HG03432 (cell line): ENCODE measurements around the gene SMIM30.
"Not testable (repeated sequence)": the region's sequence is repeated elsewhere in the genome, so short reads cannot be mapped to it uniquely, and the experiment has no call there.

ENCODE experiments used
- ATAC-seq: cut with Tn5 transposase; IDR thresholded peaks from one replicate; pipeline ENCODE4 v1.9.1; 2021; ENCODE audit warnings: mild to moderate bottlenecking, moderate library complexity; ENCODE audit not compliant: unreplicated experiment

The SMIM30 gene, protein sequence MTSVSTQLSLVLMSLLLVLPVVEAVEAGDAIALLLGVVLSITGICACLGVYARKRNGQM

GRCh38 chr7:113118074-113118959, at the start of gene SMIM30:
Gene SMIM30 (minus strand): TSS chr7:113118554. CDS start chr7:113117578, 976 bp downstream.
- peak; percentile 99 for ATAC-seq

DNA sequence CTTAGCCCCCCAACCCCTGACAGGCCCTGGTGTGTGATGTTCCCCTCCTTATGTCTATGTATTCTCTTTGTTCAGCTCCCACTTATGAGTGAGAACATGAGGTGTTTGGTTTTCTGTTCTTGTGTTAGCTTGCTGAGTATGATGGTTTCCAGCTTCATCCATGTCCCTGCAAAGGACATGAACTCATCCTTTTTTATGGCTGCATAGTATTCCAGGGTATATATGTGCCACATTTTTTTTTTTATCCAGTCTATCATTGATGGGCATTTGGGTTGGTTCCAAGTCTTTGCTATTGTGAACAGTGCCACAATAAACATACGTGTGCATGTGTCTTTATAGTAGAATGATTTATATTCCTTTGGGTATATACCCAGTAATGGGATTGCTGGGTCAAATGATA, 47.8 kb upstream of the SMIM30 start:
- not testable (repeated sequence) for ATAC-seq

GRCh38 chr7:113161050-113161449, 42.7 kb upstream of the SMIM30 start:
- no peak for ATAC-seq

DNA sequence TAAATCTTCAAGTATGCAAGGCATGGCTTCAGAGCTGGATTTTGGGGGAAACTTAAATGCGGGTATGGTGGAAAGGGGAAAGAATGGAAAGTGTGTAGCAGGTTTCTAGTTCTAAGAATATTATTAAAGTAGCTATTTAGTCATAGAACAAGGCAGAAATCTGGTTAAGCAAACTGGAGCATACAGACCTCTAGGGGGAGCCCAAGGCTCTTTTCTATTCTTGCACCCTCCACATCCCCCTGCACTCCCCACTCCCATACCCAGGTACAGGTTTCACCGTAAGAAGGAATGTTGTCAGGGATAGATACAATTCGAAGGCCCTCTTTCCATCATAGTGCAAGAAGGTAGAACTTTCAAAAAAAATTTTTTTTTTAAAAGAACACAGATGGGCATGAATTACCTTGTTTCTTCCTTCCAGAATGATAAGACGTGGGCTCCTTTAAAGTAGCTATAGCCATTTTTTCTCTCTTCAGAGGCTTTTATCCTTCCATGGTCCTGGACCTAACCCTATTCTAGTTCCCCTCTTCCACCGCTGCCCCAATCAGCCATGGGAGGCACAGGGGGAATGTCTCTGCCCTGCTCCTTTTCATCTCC, 41.5 kb upstream of the SMIM30 start:
- ATAC-seq, result peak; percentile 86

DNA sequence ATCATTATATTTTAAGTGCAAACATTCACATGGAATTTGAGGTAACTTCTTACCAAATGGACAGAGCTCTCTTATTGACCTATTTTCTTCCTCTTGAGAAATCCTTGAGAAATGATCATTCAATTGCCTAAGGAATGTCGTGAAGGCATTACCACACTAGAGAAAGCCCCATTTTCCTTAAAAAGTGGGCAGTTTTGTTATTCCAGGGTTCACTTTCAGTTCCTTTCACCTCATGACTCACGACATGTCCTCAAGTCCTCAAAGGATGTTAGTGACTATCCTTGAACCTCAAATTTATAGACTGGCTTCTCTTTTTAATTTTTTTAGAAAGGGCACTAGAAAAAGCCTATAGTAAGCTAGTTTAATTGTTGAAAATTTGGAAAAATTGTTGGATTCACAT, 40.4 kb upstream of the SMIM30 start:
- no peak for ATAC-seq

GRCh38 chr7:113154117-113154516, 35.8 kb upstream of the SMIM30 start:
- no peak for ATAC-seq

DNA sequence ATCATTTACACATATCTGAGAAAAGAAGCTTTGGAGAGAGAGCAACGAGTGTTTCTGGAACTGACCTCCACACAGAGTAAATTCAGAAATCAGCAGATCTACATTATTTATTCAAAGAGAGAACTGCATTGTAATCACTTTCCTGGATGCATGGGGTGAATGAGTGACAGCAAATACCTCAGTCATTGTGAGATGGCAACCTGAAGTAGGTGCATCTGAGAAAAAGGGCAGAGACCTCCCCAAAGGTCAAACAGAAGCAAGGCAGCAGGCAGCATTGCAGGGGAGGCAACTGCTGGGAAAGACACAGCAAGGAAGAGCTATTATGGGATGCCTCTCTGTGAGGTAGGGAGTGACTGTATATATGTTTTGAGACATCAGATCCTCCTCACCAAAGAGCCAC, 26.5 kb upstream of the SMIM30 start:
- ATAC-seq, result no peak

DNA sequence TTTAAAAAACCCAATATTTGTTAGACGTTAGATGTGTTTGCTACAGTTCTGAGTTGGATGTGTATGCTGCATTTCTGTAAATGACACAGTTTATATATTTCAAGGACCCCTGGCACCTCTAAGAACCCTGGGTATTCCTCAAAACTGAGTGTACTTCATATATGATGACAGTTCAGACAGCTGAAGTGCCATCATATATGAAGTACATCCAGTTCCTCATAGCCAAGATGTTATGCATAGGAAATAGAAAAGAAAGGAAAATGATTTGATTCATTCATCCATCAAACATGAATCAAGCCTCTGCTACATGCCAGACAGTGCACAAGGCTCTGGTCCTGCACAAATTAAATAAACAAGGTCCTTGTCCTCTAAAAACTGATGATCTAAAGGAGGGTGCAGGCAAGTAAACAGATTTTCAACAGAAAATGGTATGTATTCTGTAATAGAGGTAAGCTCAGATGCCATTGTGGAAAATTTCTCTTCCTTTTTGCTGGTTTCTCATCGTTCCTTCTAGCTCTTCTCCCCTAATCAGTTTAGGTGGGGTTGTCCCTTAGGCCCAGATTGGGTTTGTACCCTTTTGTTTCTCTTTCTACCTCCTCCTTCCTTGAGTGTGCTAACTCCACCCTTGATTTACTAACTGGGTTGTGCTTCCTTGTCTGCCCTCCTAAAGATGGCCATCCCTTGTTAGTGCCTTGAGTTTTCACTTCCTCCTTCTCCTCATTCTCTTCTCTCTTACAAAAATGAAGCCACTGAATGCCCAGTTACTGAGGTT, 25.3 kb upstream of the SMIM30 start:
- peak; percentile 66 for ATAC-seq

DNA sequence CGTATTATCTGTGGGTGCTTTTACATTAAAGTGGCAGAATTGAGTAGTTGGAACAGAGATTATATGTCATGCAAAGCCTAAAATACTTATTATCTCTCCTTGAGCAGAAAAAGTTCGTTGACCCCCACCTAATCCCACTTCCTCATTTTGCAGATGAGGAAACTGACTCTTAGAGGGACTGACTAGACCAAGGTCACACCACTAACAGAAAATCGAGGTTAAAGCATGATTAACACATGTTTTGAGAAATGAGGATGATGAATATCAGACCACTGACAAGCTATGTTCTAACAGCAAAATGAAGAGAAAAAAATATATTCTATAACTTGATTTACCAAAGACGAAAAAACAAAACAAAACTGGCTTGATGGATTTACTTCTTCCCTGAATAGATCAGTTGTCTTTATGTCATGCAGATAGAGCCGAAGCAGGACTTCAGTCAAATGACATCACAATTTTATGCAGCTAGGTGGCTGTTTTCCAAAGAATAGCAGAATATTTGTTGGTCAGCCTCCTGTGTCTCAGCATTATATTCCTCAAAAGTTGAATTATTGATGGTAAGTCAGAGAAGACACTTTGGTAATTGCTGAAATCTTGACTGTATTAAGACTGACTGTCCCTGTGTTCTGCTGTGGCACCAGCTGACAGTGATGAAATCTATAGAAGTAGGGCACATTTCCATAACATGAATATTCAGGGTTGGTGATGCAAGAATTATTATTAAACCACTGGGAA, 24.2 kb upstream of the SMIM30 start:
- peak; percentile 71 for ATAC-seq

GRCh38 chr7:113141803-113142202, 23.4 kb upstream of the SMIM30 start:
- ATAC-seq, result peak; percentile 4

GRCh38 chr7:113140956-113141355, 22.6 kb upstream of the SMIM30 start:
- no peak for ATAC-seq

GRCh38 chr7:113137241-113137640, 18.9 kb upstream of the SMIM30 start:
- ATAC-seq, result no peak

- no peak for ATAC-seq
Measured at GRCh38 chr7:113134025-113134424, 15.7 kb upstream of the SMIM30 start.

DNA sequence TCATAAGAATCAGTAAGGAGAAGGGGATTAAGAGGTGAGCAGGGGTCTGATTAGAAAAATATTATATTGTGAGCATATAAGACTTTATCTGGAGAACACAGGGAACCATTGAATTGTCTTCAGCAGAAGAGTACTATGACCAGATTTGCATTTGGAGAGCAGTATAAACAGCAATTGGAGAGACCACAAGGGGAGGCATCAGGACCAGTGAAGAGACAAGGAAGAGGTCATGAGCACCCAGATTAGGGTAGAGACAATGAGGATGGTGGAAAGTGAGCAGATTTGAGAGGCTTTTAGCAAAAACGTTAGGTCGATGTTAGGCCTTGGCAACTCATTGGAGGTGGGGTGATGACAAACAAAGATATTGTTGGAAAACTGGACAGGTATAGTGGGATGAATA, 13.0 kb upstream of the SMIM30 start:
- ATAC-seq, result no peak

- ATAC-seq, result no peak
Measured at GRCh38 chr7:113128031-113128430, 9.7 kb upstream of the SMIM30 start.

GRCh38 chr7:113125728-113126127, 7.4 kb upstream of the SMIM30 start:
- no peak for ATAC-seq

- no peak for ATAC-seq
Measured at GRCh38 chr7:113122744-113123143, 4.4 kb upstream of the SMIM30 start.

DNA sequence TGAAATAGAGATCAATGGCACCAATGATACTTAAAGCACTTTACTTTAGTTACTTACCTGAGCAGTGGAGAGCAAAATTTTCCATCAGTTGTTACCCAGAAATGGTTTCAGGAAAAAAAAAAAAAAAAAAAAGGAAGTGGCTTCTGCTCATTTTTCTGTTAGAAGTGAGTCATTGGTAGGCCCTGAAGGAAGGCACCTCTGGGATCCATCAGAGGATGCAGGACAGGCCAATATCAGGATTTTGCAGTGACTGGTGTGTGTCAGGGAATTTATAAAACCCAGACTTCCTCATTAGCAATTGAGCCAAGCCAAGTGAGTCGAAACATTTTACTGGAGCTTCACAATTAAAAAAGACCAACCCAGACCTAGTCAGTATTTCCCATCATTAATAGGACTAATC, 2.3 kb upstream of the SMIM30 start:
- no peak for ATAC-seq

- ATAC-seq, result no peak
Measured at GRCh38 chr7:113119429-113119828, 1.1 kb upstream of the SMIM30 start.

GRCh38 chr7:113117374-113117774, 980 bp downstream of the SMIM30 start:
- ATAC-seq, result not testable (repeated sequence)

DNA sequence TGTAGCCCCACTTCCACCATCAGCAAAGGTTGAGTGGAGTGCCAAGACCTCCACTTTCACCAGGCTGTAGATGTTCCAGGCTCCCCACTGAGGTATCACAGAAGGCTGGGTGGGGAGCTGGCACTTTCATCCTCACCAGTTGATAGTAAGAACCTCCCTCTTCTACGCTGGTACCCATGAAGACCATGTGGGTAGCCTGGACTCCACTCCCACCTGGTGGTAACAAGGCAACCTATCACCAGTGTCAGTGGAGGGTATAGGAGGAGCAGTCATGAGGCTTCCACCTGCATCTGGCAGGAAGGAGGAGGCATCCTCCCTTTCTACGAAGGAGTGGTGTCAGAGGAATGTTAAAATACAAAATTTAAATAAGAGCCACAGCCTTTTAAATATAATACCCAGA, 4.4 kb downstream of the SMIM30 start:
- no peak for ATAC-seq
